Karpas-422 (cell line): ENCODE results near the gene ZNF579. TPM values are rescaled to one million over a fixed set of nuclear protein-coding genes. Genes with fewer than 3 reads are reported as not detected.

Experiments used
- DNase-seq: peaks from one replicate; pipeline ENCODE4 v3.0.0-alpha.2; 2015
- H2AFZ ChIP-seq: fragments of 200-600 bp; sonication (generic); 2 replicates; pipeline ENCODE4 v1.6.1; 2014; ENCODE audit warnings: antibody characterized with exemption, low read length, mixed read lengths
- H3K27ac ChIP-seq: fragments of 200-600 bp; sonication (generic); 2 replicates; pipeline ENCODE4 v1.5.1; 2014; ENCODE audit warnings: mild to moderate bottlenecking, low read length, moderate library complexity
- H3K27me3 ChIP-seq: fragments of 200-600 bp; sonication (generic); 2 replicates; pipeline ENCODE4 v1.6.1; 2014; ENCODE audit warnings: low read length, mixed read lengths
- H3K36me3 ChIP-seq: fragments of 200-600 bp; sonication (generic); 2 replicates; pipeline ENCODE4 v1.6.1; 2014; ENCODE audit warnings: low read length, mixed read lengths; ENCODE audit not compliant: insufficient read depth
- H3K4me1 ChIP-seq: fragments of 200-600 bp; sonication (generic); 2 replicates; pipeline ENCODE4 v1.6.1; 2014; ENCODE audit warnings: mild to moderate bottlenecking, low read length, mixed read lengths
- H3K4me2 ChIP-seq: fragments of 200-600 bp; sonication (generic); 2 replicates; pipeline ENCODE4 v1.6.1; 2014; ENCODE audit warnings: low read length, low read depth, mild to moderate bottlenecking; ENCODE audit not compliant: poor library complexity, severe bottlenecking
- H3K4me3 ChIP-seq: fragments of 200-600 bp; sonication (generic); 2 replicates; pipeline ENCODE4 v1.5.1; 2014; ENCODE audit warnings: mild to moderate bottlenecking, antibody characterized with exemption, low read length, mixed read lengths
- H3K79me2 ChIP-seq: fragments of 200-600 bp; sonication (generic); 2 replicates; pipeline ENCODE4 v1.6.1; 2014; ENCODE audit warnings: mild to moderate bottlenecking, low read length, mixed read lengths
- H3K9ac ChIP-seq: fragments of 200-600 bp; sonication (generic); 2 replicates; pipeline ENCODE4 v1.6.0; 2014; ENCODE audit warnings: low read length
- H3K9me2 ChIP-seq: fragments of 200-600 bp; sonication (generic), shearing (Covaris generic); replicated peaks from 2 replicates; pipeline ENCODE4 v1.6.0; 2014; ENCODE audit warnings: mild to moderate bottlenecking, low read length, moderate library complexity; ENCODE audit not compliant: insufficient read depth
- H3K9me3 ChIP-seq: fragments of 300-700, 200-600 bp; sonication (generic); 2 replicates; pipeline ENCODE4 v1.6.1; 2014; ENCODE audit warnings: low read length, mixed read lengths
- H4K20me1 ChIP-seq: fragments of 200-600 bp; sonication (generic); 2 replicates; pipeline ENCODE4 v1.6.1; 2014; ENCODE audit warnings: mild to moderate bottlenecking, antibody characterized with exemption, low read length, low read depth; ENCODE audit not compliant: insufficient read depth
- total RNA-seq: library from RNA; depleted of rRNA; stranded (reverse); fragments of >200 nt; shearing (Covaris generic); gene quantifications from 2 replicates; pipeline ENCODE4 v1.2.3, GENCODE V29; 2014; ENCODE audit warnings: low replicate concordance

Gene ZNF579
- total RNA-seq, 1 experiment from 2014 or later, result 5.0 TPM

- DNase-seq, result peak; percentile 58
- Histone ChIP-seq H3K9ac (no peak overlapping the region), H2AFZ (no peak overlapping the region)
Measured at GRCh38 chr19:55594996-55595545, 14.4 kb upstream of the ZNF579 start.

GRCh38 chr19:55593096-55593772, 12.6 kb upstream of the ZNF579 start:
- peaks cover 21% of the 10 kb centered on the region for H3K36me3 ChIP-seq
- H3K9me2 ChIP-seq, result no peaks in the 10 kb centered on the region
- no peaks in the 10 kb centered on the region for H3K9me3 ChIP-seq
- H4K20me1 ChIP-seq, result no peaks in the 10 kb centered on the region
- no peak overlapping the region for H3K27ac ChIP-seq
- peaks cover 2% of the 10 kb centered on the region for H3K4me1 ChIP-seq
- H3K9ac ChIP-seq, result no peak overlapping the region
- no peak overlapping the region for H3K4me2 ChIP-seq
- no peak overlapping the region for H2AFZ ChIP-seq
- no peak for DNase-seq
- no peaks in the 10 kb centered on the region for H3K27me3 ChIP-seq
- no peak overlapping the region for H3K4me3 ChIP-seq
- H3K79me2 ChIP-seq, result peaks cover 5% of the 10 kb centered on the region

More at GRCh38 chr19:55594996-55595545, 14.4 kb upstream of the ZNF579 start:
- H3K9me2 ChIP-seq, result no peaks in the 10 kb centered on the region
- H3K4me1 ChIP-seq, result peaks cover 7% of the 10 kb centered on the region
- no peak overlapping the region for H3K4me2 ChIP-seq
- no peaks in the 10 kb centered on the region for H3K9me3 ChIP-seq
- peaks cover 9% of the 10 kb centered on the region for H3K79me2 ChIP-seq
- H3K27ac ChIP-seq, result no peak overlapping the region
- H3K27me3 ChIP-seq, result no peaks in the 10 kb centered on the region
- H4K20me1 ChIP-seq, result no peaks in the 10 kb centered on the region
- H3K36me3 ChIP-seq, result peaks cover 21% of the 10 kb centered on the region
- H3K4me3 ChIP-seq, result no peak overlapping the region

DNA sequence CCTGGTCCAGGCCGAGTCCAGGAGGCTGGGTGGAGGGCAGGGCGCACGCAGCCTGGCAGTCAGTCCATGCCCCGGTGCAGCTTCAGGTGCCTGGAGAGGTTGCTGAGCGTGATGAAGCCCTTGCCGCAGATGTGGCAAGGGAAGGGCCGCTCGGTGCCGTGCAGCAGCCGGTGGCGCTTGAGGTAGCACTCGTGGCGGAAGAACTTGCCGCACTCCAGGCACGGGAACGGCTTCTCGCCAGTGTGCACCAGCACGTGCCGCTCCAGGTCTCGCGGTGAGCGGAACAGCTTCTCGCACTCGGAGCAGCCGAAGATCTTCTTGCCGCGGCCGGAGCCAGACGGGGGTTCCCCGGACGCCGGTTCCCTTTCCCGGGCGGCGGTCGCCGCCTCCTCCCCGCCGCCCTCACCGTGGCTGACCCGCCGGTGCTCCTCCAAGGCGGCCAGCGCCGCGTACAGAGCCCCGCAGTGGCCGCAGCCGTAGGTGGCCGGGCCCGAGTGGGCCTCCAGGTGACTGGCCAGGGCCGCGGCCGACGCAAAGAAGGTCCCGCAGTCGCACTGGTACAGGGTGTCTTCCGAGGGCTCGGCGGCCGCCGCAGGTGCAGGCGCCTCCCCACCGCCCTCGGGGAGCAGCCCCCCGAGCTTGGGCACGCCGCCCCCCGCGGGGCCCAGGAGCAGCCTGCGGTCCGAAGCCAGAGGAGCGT, 11.9 kb upstream of the ZNF579 start:
- H3K27me3 ChIP-seq, result no peaks in the 10 kb centered on the region
- no peak overlapping the region for H2AFZ ChIP-seq
- H3K9me3 ChIP-seq, result no peaks in the 10 kb centered on the region
- no peak overlapping the region for H3K27ac ChIP-seq
- H3K4me3 ChIP-seq, result no peak overlapping the region
- H4K20me1 ChIP-seq, result no peaks in the 10 kb centered on the region
- H3K9me2 ChIP-seq, result no peaks in the 10 kb centered on the region
- H3K4me2 ChIP-seq, result no peak overlapping the region
- H3K9ac ChIP-seq, result no peak overlapping the region
- no peaks in the 10 kb centered on the region for H3K4me1 ChIP-seq
- no peak for DNase-seq
- H3K79me2 ChIP-seq, result no peaks in the 10 kb centered on the region
- H3K36me3 ChIP-seq, result peaks cover 21% of the 10 kb centered on the region

- Histone ChIP-seq H3K9me3 (no peaks in the 10 kb centered on the region), H4K20me1 (no peaks in the 10 kb centered on the region), H3K27ac (no peak overlapping the region), H3K36me3 (peaks cover 17% of the 10 kb centered on the region), H3K4me1 (peaks cover 9% of the 10 kb centered on the region), H2AFZ (no peak overlapping the region), H3K9ac (no peak overlapping the region), H3K4me2 (no peak overlapping the region), H3K27me3 (no peaks in the 10 kb centered on the region), H3K79me2 (no peaks in the 10 kb centered on the region), H3K9me2 (no peaks in the 10 kb centered on the region), H3K4me3 (no peak overlapping the region)
- DNase-seq, result no peak
Measured at GRCh38 chr19:55591555-55591954, 10.9 kb upstream of the ZNF579 start.

- H3K27ac ChIP-seq, result no peak overlapping the region
- H3K9me3 ChIP-seq, result no peaks in the 10 kb centered on the region
- no peak overlapping the region for H3K9ac ChIP-seq
- H3K36me3 ChIP-seq, result peaks cover 8% of the 10 kb centered on the region
- no peaks in the 10 kb centered on the region for H4K20me1 ChIP-seq
- peak; percentile 92 for DNase-seq
- no peak overlapping the region for H2AFZ ChIP-seq
- H3K79me2 ChIP-seq, result no peaks in the 10 kb centered on the region
- H3K4me2 ChIP-seq, result no peak overlapping the region
- no peak overlapping the region for H3K4me3 ChIP-seq
- H3K4me1 ChIP-seq, result peaks cover 18% of the 10 kb centered on the region
- H3K27me3 ChIP-seq, result no peaks in the 10 kb centered on the region
- no peaks in the 10 kb centered on the region for H3K9me2 ChIP-seq
Measured at GRCh38 chr19:55590617-55591016, 10.0 kb upstream of the ZNF579 start.

GRCh38 chr19:55590109-55590508, 9.5 kb upstream of the ZNF579 start:
- no peak for DNase-seq
- Histone ChIP-seq H2AFZ (no peak overlapping the region), H3K4me2 (no peak overlapping the region), H3K27ac (no peak overlapping the region), H3K9ac (no peak overlapping the region), H3K9me3 (no peaks in the 10 kb centered on the region), H3K79me2 (no peaks in the 10 kb centered on the region), H4K20me1 (no peaks in the 10 kb centered on the region), H3K27me3 (no peaks in the 10 kb centered on the region), H3K36me3 (peaks cover 5% of the 10 kb centered on the region; the same call in 1 of the 2 replicates), H3K4me1 (peaks cover 22% of the 10 kb centered on the region), H3K9me2 (no peaks in the 10 kb centered on the region), H3K4me3 (no peak overlapping the region)

DNA sequence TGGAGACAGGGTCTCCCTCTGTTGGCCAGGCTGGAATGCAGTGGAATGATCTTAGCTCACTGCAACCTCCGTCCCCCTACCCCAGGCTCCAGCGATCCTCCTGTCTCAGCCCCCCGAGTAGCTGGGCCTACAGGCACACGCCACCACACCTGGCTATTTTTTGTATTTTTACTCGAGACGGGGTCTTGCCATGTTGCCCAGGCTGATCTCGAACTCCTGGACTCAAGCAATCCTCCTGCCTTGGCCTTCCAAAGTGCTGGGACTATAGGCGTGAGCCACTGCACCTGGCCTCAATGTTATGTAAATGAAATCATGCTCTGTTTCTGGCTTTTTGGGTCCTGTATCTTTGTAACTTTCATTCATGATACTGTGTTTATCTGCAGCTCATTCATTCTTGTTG, 8.1 kb upstream of the ZNF579 start:
- Histone ChIP-seq H3K9ac (no peak overlapping the region), H3K4me2 (no peak overlapping the region), H3K9me3 (no peaks in the 10 kb centered on the region), H2AFZ (no peak overlapping the region), H3K27me3 (no peaks in the 10 kb centered on the region), H4K20me1 (no peaks in the 10 kb centered on the region), H3K4me3 (no peak overlapping the region), H3K4me1 (peaks cover 22% of the 10 kb centered on the region), H3K9me2 (no peaks in the 10 kb centered on the region), H3K79me2 (no peaks in the 10 kb centered on the region), H3K27ac (no peak overlapping the region), H3K36me3 (no peaks in the 10 kb centered on the region)
- no peak for DNase-seq

DNA sequence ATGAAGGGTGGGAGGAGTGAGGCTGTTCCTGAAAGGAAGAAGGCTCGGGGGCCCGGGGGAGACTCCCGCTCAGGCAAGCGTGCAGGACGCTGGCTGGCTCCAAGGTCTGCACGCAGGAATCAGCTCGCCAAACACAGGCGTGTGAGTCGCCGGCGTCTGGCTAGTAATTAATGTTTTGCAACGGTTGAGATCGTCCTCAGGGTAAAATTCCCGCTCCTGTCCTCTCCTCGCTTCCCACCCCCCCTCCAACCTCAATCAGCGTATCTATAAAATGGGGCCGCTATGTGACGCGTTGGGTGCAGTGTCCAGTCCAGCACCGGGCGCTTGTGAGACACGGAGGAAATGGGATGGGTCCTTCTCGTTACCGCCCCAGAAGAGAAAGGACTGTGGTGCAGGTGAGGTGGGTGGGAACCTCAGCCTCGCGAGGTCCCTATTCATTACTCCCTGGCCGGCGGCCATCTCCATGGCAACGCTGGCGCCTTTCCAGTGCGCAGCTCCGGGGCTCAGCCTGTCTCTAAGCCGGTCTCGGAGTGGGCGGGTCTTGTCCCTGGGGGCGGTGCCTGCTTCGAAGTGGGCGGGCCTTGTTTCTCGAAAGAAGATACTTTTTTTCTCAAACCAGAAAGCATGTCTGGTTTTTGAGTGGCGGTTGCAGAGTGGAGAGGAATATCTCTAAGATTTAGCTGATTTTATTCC, 6.5 kb upstream of the ZNF579 start:
- DNase-seq, result peak; percentile 98
- Histone ChIP-seq H3K4me2 (peak overlapping the region; percentile 66), H3K4me3 (no peak overlapping the region; the same call in 1 of the 2 replicates), H3K4me1 (peaks cover 22% of the 10 kb centered on the region), H3K79me2 (no peaks in the 10 kb centered on the region), H3K36me3 (no peaks in the 10 kb centered on the region), H3K27ac (no peak overlapping the region), H3K9me3 (no peaks in the 10 kb centered on the region), H2AFZ (no peak overlapping the region; the same call in 1 of the 2 replicates), H3K27me3 (no peaks in the 10 kb centered on the region), H4K20me1 (no peaks in the 10 kb centered on the region), H3K9me2 (no peaks in the 10 kb centered on the region), H3K9ac (no peak overlapping the region)
